Panc1 (cell line): ENCODE measurements around the gene FGF22. TPM values are rescaled to one million over a fixed set of nuclear protein-coding genes. Genes with fewer than 3 reads are reported as not detected.

Source experiments
- ATAC-seq: fragments of 200-7000 bp; cut with Tn5 transposase; 2 replicates; pipeline ENCODE4 v1.9.1; 2020; ENCODE audit warnings: mild to moderate bottlenecking, moderate library complexity
- BruUV-seq: library from RNA; stranded (reverse); fragments of 400-500 nt; replicated peaks from 2 replicates; lab custom pipeline; 2021; lab: Mats Ljungman, UMichigan
- CTCF ChIA-PET: fragments of 300-600 bp; sonication (Branson Sonifier 250); formaldehyde crosslinking; loops from one replicate; lab custom pipeline; 2022; ENCODE audit warnings: antibody characterized with exemption; lab: Charles Lee
- POLR2A ChIA-PET: fragments of 300-600 bp; sonication (Branson Sonifier 250); formaldehyde crosslinking; loops from one replicate; lab custom pipeline; 2022; ENCODE audit warnings: antibody characterized with exemption; lab: Charles Lee
- DNase-seq: peaks from one replicate; pipeline ENCODE4 v3.0.0-alpha.2; 2010; ENCODE audit warnings: low read depth, low spot score
- H3K27ac ChIP-seq: 2 replicates; pipeline ENCODE4 v1.5.1; 2011; ENCODE audit warnings: mild to moderate bottlenecking, low read length, inconsistent platforms
- H3K27me3 ChIP-seq: fragments of 200-500 bp; sonication (Bioruptor generic); 2 replicates; pipeline ENCODE4 v1.6.0; 2014; ENCODE audit warnings: low read length, inconsistent platforms; ENCODE audit not compliant: control insufficient read depth, insufficient read depth
- H3K36me3 ChIP-seq: fragments of 200-500 bp; sonication (Bioruptor generic); 2 replicates; pipeline ENCODE4 v1.5.1; 2014; ENCODE audit warnings: inconsistent platforms, mild to moderate bottlenecking, low read length, moderate library complexity; ENCODE audit not compliant: control insufficient read depth, insufficient read depth
- H3K4me1 ChIP-seq: 2 replicates; pipeline ENCODE4 v1.5.1; 2011; ENCODE audit warnings: inconsistent platforms, mild to moderate bottlenecking, low read length, moderate library complexity; ENCODE audit not compliant: control insufficient read depth, insufficient read depth
- H3K4me3 ChIP-seq, 2 experiments: 2 replicates each; pipeline ENCODE4 v1.5.1; 2011 to 2012; ENCODE audit warnings: low read depth in 2 of 2, low read length in 2 of 2, mild to moderate bottlenecking in 2 of 2, inconsistent platforms in 1 of 2, moderate library complexity in 1 of 2
- H3K9me3 ChIP-seq: fragments of 200-500 bp; sonication (Bioruptor generic); 2 replicates; pipeline ENCODE4 v1.5.1; 2014; ENCODE audit warnings: low read depth, mild to moderate bottlenecking, inconsistent platforms, low read length, moderate library complexity; ENCODE audit not compliant: control insufficient read depth, insufficient read depth
- CTCF ChIP-seq: fragments of 450-650 bp; IDR thresholded peaks from 2 replicates; pipeline ENCODE4 v1.5.1; 2017; ENCODE audit warnings: mild to moderate bottlenecking
- POLR2AphosphoS5 ChIP-seq: IDR thresholded peaks from 2 replicates; pipeline ENCODE4 v1.6.1; 2012; ENCODE audit warnings: mild to moderate bottlenecking, low read depth, low read length, moderate library complexity
- REST ChIP-seq, 2 experiments: IDR thresholded peaks; 2 replicates each; pipeline ENCODE4 v1.6.1; 2011 to 2012; ENCODE audit warnings: low read depth in 2 of 2, control low read depth in 1 of 2, low read length in 1 of 2, mild to moderate bottlenecking in 1 of 2, moderate library complexity in 1 of 2; ENCODE audit not compliant: insufficient read depth in 1 of 2
- SIN3A ChIP-seq: IDR thresholded peaks from 2 replicates; pipeline ENCODE4 v1.6.1; 2012; ENCODE audit warnings: low read depth, mild to moderate bottlenecking, low read length, moderate library complexity, borderline replicate concordance; ENCODE audit not compliant: insufficient read depth
- TCF7L2 ChIP-seq: IDR thresholded peaks from 2 replicates; pipeline ENCODE4 v1.6.1; 2011; ENCODE audit warnings: mild to moderate bottlenecking, low read depth, low read length, inconsistent platforms
- in situ Hi-C: cut with HindIII; loops from 2 replicates; pipeline ENCODE4 v1.10.0; 2016; ENCODE audit warnings: low sequenced_read_pairs, low pct_unique_long_range_greater_than_20kb
- intact Hi-C: fragments of 100-400 bp; cut with micrococcal nuclease; formaldehyde crosslinking; loops from one replicate; pipeline ENCODE4 v1.10.0; 2022; ENCODE audit not compliant: unreplicated experiment
- total RNA-seq: library from RNA; stranded (reverse); gene quantifications from one replicate; pipeline ENCODE4 v1.2.1, GENCODE V29; 2021; ENCODE audit not compliant: unreplicated experiment

Gene FGF22
- total RNA-seq, 1 experiment from 2014 or later, result 0.72 TPM

DNA sequence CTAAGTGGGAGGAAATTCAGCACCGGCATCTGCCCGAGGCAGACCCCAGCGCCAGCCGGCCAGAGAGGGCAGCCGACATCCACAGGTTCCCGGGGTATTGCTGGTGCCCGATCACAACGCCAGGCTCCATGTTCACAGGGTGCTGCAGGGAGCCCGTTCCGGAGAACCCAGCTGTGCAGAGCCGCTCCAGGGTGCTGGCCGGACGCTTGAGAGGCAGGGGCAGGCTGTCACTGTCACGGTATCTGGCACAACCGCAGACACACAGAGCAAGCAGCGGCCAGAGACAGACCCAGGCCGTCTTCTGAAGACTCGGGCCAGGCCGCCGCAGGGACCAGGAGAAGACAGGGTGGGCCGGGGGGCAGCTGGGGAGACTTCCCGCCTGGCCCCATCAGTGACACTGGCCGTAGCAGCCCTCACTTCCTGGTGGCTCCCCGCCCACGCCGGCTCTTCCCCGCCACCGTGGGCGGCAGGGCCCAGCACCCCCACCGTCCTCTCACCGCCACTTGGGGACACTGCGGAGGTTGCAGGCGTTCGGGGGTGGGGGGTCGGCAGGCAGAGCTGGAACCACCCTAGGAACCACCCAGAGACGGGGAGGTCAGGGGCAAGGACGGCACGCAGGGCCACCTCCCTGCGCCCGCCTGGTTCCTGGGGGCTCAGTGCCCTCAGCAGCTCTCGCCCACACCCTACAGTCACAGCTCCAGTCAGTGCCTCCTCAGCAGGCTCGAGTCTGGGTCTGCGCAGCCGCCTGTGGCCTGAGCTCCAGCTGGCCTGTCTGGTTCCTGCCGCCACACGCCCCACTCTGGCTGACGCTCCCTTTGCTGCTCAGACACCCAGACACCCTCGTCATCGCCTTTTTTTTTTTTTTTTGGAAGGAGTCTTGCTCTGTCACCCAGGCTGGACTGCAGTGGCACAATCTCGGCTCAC, 19.5 kb downstream of the FGF22 start:
- DNase-seq (no peak), ATAC-seq (no peak)
- H3K36me3 ChIP-seq, result no peaks in the 10 kb centered on the region; the same call in 1 of the 2 replicates
- H3K4me3 ChIP-seq, result no peak overlapping the region
- no peaks in the 10 kb centered on the region; the same call in 1 of the 2 replicates for H3K4me1 ChIP-seq
- intact Hi-C loops (no loop called here), in situ Hi-C loops (no loop called here)
- no peak overlapping the region for H3K27ac ChIP-seq
- no peak for TF ChIP-seq REST (IDR thresholded peaks at IDR 0.05; ENCODE audit: insufficient read depth in 1 of 2, low read depth in 2 of 2, low read length in 1 of 2)
- TF ChIP-seq TCF7L2, result no peak
- TF ChIP-seq SIN3A, result no peak
- TF ChIP-seq CTCF, result no peak
- no peak for TF ChIP-seq POLR2AphosphoS5
- POLR2A ChIA-PET, result no interaction called here
- BruUV-seq, result no TSS peak
- CTCF ChIA-PET, result no interaction called here
- H3K9me3 ChIP-seq, result no peaks in the 10 kb centered on the region
- no peaks in the 10 kb centered on the region for H3K27me3 ChIP-seq

DNA sequence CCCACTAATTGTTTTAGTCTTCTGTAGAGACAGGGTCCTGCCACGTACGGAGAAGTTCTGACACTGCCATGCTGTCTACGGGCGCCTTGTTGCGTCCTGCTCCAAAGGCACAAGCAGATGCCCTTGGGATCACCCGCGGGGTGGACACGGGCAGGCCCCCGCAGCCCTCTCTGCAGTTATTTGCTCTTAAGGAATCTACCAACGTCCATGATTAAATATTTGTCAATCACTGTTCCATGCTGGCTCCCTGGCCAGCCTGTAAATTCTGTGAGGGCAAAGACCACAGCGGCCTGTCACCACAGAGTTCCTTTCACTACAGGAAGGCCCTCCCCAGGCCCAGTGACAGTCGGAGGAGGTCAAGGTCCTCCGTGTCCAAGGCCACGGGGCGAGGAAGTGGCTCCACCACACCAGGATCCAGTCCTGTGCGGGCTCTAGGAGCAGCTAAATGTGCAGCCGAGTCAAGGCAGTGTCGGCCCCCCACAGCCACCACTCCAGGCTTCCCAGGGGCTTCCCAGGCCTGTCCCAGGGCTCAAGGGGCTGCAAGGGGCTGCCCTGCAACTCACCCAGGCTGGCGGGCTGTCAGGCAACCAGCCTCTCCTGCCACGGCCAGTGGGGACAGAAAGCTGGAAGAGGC, 21.2 kb downstream of the FGF22 start:
- no peak for TF ChIP-seq SIN3A
- TF ChIP-seq REST (IDR thresholded peaks at IDR 0.05; ENCODE audit: insufficient read depth in 1 of 2, low read depth in 2 of 2, low read length in 1 of 2), result no peak
- TF ChIP-seq POLR2AphosphoS5, result no peak
- TF ChIP-seq TCF7L2, result no peak
- no peak for TF ChIP-seq CTCF
- Histone ChIP-seq H3K27me3 (no peaks in the 10 kb centered on the region), H3K9me3 (no peaks in the 10 kb centered on the region), H3K4me1 (no peaks in the 10 kb centered on the region; the same call in 1 of the 2 replicates), H3K4me3 (peak overlapping the region; percentile 58 to 78), H3K36me3 (no peaks in the 10 kb centered on the region; the same call in 1 of the 2 replicates), H3K27ac (peak overlapping the region; percentile 71; the same call in 1 of the 2 replicates)
- DNase-seq (no peak), ATAC-seq (no peak)
- in situ Hi-C loops (no loop called here), intact Hi-C loops (no loop called here)
- CTCF ChIA-PET, result no interaction called here
- POLR2A ChIA-PET, result no interaction called here
- no TSS peak for BruUV-seq
